Kidney (tissue), 14 donors: ENCODE measurements around the gene ERGIC1. TPM values are rescaled to one million over a fixed set of nuclear protein-coding genes. Genes with fewer than 3 reads are reported as not detected.

Experiments
- DNase-seq, 5 donors: peaks; one replicate each; pipeline ENCODE4 v3.0.0-alpha.2; 2013 to 2020
- FAIRE-seq: peaks from 2 replicates; lab custom pipeline; 2012; peaks lifted over from hg19 to GRCh38; lab: Jason Lieb, UNC
- H3K27ac ChIP-seq, 2 donors: one replicate each; pipeline ENCODE4 v1.7.0; 2013; ENCODE audit warnings: low read depth in 2 of 2, low read length in 2 of 2, inconsistent platforms in 1 of 2
- H3K27me3 ChIP-seq: one replicate; pipeline ENCODE4 v1.7.1; 2013; ENCODE audit warnings: low read length, inconsistent platforms; ENCODE audit not compliant: control insufficient read depth, insufficient read depth
- H3K36me3 ChIP-seq, 3 donors: one replicate each; pipeline versions ENCODE4 v1.7.0 to v1.7.1; 2013; ENCODE audit warnings: low read length in 3 of 3, control low read depth in 1 of 3, inconsistent platforms in 1 of 3; ENCODE audit not compliant: insufficient read depth in 3 of 3, control insufficient read depth in 2 of 3
- H3K4me1 ChIP-seq, 3 donors: one replicate each; pipeline versions ENCODE4 v1.7.0 to v1.7.1; 2013; ENCODE audit warnings: low read length in 3 of 3, inconsistent platforms in 1 of 3, low read depth in 1 of 3; ENCODE audit not compliant: control insufficient read depth in 2 of 3, insufficient read depth in 2 of 3
- H3K4me3 ChIP-seq, 3 donors: one replicate each; pipeline versions ENCODE4 v1.7.0 to v1.8.1; 2013; ENCODE audit warnings: low read length in 3 of 3, control low read depth in 1 of 3, inconsistent platforms in 1 of 3
- H3K9ac ChIP-seq, 3 donors: one replicate each; pipeline versions ENCODE4 v1.7.0 to v1.7.1; 2013; ENCODE audit warnings: low read length in 3 of 3, control low read depth in 1 of 3, inconsistent platforms in 1 of 3
- H3K9me3 ChIP-seq, 3 donors: one replicate each; pipeline versions ENCODE4 v1.7.0 to v1.7.1; 2013; ENCODE audit warnings: low read length in 3 of 3, control low read depth in 1 of 3, inconsistent platforms in 1 of 3; ENCODE audit not compliant: control insufficient read depth in 2 of 3, insufficient read depth in 1 of 3
- intact Hi-C: fragments of 100-400 bp; cut with DNase I; formaldehyde crosslinking; loops from one replicate; pipeline ENCODE4 v1.11.1; 2022
- polyA plus RNA-seq: library from polyadenylated mRNA; stranded (reverse); fragments of 350-450 nt; fragmentation: Illumina TruSeq; extraction: RNeasy Lipid Tissue Mini Kit (QIAGEN cat#74804); gene quantifications from one replicate; pipeline ENCODE4 v1.2.3, GENCODE V29; 2014; ENCODE audit warnings: low read depth, low replicate concordance; ENCODE audit not compliant: insufficient read depth
- total RNA-seq: library from RNA; stranded (reverse); fragmentation: NEBNext Ultra II Directional; extraction: Animal tissue kit (Norgen Biotek cat#: 25700); gene quantifications from one replicate; pipeline ENCODE4 v1.2.1, GENCODE V29; 2021
- TF ChIP-seq, protein P1 (sequence below): IDR thresholded peaks from 3 replicates; pipeline ENCODE4 v1.5.1; 2012; ENCODE audit warnings: mild to moderate bottlenecking, moderate library complexity, borderline replicate concordance; ENCODE audit not compliant: insufficient read depth; ENCODE audit errors: extremely low read depth
- donor health status: control.
- donor health status: control.
- donor health status: control.
- donor health status: control.
- donor health status: control.
- donor health status: DM: yes; HTN: yes; CAD: no.
- donor health status: Normal renal cell carcinoma (clear cell type).

The ERGIC1 gene
- total and polyA plus RNA-seq, 2 donors from 2014 or later = 88.0 to 183 TPM

DNA sequence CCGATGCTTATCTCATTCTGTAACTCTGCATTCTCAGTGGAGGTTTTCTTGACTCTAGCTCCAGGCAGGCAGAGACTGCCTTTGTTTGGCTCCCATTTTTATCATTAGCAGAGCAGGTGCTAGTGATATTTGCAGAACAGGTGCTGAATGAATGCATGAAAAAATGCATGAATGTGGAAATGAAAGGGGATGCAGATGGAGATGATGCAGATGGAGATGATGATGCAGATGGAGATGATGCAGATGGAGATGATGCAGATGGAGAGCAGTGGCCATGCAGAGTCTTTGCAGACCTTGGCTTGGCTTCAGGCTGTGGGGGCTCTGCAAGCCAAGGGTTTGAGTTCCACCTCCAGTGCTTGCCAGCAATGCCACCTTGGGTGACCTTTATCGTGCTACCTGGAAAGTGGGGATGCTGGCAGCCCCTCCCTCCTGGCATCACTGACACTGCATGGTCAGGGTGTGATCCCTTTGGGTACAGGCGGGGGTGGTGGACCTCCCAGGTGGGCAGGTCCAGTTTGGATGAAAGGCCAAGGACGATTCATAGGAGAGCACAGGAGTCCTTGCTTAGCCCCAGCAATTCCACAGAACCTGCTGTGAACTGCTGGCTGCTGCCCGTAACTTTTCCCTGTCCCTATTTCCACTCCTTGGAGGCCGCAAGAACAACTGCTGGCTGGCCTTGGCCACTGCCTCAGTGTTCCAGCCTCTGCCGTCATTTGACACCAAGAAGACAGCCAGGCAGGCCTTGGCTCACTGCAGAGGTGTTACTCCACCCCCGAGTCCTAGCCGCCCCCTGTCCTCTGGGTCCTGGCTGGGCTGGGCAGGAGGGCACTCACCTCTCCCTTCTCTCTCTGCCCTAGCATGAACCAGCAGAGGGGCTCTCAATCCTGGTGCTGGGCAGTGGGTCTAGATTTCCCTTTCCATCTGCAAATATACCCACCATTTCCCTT lies 33.0 kb downstream of the ERGIC1 start:
- no peaks in the 10 kb centered on the region for H3K27me3 ChIP-seq
- H3K4me1 ChIP-seq = peaks cover 0 to 63% (median 54%) of the 10 kb centered on the region in 3 donors
- FAIRE-seq (no peak), DNase-seq (no peak)
- H3K9me3 ChIP-seq = no peaks in the 10 kb centered on the region
- H3K4me3 ChIP-seq = no peak overlapping the region
- no peaks in the 10 kb centered on the region for H3K36me3 ChIP-seq
- peak overlapping the region; percentile 53 to 93 for H3K27ac ChIP-seq
- intact Hi-C loops = no loop called here
- no peak overlapping the region for H3K9ac ChIP-seq
- TF ChIP-seq, protein P1, sequence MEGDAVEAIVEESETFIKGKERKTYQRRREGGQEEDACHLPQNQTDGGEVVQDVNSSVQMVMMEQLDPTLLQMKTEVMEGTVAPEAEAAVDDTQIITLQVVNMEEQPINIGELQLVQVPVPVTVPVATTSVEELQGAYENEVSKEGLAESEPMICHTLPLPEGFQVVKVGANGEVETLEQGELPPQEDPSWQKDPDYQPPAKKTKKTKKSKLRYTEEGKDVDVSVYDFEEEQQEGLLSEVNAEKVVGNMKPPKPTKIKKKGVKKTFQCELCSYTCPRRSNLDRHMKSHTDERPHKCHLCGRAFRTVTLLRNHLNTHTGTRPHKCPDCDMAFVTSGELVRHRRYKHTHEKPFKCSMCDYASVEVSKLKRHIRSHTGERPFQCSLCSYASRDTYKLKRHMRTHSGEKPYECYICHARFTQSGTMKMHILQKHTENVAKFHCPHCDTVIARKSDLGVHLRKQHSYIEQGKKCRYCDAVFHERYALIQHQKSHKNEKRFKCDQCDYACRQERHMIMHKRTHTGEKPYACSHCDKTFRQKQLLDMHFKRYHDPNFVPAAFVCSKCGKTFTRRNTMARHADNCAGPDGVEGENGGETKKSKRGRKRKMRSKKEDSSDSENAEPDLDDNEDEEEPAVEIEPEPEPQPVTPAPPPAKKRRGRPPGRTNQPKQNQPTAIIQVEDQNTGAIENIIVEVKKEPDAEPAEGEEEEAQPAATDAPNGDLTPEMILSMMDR = no peak

DNA sequence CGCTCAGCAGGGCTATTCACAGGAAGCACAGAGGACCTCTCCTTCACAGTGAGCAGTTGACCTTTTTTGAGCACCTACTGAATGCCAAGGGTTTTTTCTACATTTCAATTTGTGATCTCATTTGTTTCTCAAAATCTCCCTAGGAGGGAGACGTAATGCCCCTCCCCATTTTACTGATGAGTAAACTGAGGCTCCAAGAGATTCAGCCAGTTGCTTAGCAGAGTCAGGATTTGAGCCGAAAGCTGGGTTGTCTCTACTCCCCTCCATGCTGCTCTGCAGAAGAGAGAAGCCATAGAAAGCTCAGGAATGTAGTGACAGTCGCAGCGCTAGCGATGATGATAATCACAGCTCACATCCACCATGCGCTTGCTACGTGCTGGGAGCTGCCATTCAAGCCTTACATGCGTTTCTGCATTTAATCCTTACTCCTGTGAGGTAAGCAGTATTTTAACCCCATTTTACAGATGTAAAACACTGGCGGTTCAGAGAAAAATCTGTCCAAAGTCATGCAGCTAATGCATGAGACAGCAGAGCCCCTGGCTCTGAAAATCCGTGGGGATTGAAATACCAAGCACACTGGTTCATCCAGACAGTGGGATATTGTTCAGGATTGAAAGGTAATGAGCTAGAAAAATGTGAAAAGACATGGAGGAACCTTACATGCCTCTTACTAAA lies 33.8 kb downstream of the ERGIC1 start:
- H3K4me3 ChIP-seq = no peak overlapping the region
- peaks cover 0 to 67% (median 52%) of the 10 kb centered on the region in 3 donors for H3K4me1 ChIP-seq
- FAIRE-seq (no peak), DNase-seq (no peak)
- no peaks in the 10 kb centered on the region for H3K27me3 ChIP-seq
- H3K36me3 ChIP-seq = no peaks in the 10 kb centered on the region
- TF ChIP-seq, protein P1 = no peak
- no peaks in the 10 kb centered on the region for H3K9me3 ChIP-seq
- intact Hi-C loops = no loop called here
- H3K9ac ChIP-seq = no peak overlapping the region
- H3K27ac ChIP-seq = peak overlapping the region; percentile 53 to 93

DNA sequence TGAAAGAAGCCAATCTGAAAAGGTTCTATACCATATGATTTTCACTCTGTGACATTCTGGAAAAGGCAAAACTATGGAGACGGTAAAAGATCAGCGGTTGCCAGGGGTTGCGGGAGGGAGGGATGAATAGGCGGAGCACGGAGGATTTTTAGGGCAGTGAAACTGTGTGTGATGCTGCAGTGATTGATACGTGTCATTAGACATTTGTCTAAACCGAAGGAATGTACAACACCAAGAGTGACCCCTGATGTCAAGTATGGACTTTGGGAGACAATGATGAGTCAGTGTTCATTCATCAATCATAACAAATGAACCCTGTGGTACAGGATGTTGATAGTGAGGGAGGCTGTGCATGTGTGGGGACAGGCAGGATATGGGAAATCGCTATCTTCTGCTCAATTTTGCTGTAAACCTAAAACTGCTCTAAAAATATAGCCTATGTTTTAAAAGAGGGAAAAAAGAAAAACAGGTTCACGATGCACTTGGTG lies 34.4 kb downstream of the ERGIC1 start:
- Histone ChIP-seq H3K9me3 (no peaks in the 10 kb centered on the region), H3K4me3 (peak overlapping the region in 1 of 3 donors; percentile 3), H3K4me1 (peaks cover 0 to 71% (median 55%) of the 10 kb centered on the region in 3 donors), H3K9ac (peak overlapping the region in 1 of 3 donors; percentile 24), H3K27me3 (no peaks in the 10 kb centered on the region), H3K36me3 (no peaks in the 10 kb centered on the region), H3K27ac (peak overlapping the region; percentile 87 to 93)
- FAIRE-seq (no peak), DNase-seq (no peak)
- TF ChIP-seq, protein P1 = no peak
- intact Hi-C loops = no loop called here
